Medulla oblongata (tissue), 1 donor: ENCODE measurements around the gene LNPK.
"Not testable (repeated sequence)": the region's sequence is repeated elsewhere in the genome, so short reads cannot be mapped to it uniquely, and the experiment has no call there.

Experiments
- DNase-seq: peaks from one replicate; pipeline ENCODE4 v3.0.0-alpha.2; 2015; ENCODE audit errors: extremely low spot score

The LNPK gene

DNA sequence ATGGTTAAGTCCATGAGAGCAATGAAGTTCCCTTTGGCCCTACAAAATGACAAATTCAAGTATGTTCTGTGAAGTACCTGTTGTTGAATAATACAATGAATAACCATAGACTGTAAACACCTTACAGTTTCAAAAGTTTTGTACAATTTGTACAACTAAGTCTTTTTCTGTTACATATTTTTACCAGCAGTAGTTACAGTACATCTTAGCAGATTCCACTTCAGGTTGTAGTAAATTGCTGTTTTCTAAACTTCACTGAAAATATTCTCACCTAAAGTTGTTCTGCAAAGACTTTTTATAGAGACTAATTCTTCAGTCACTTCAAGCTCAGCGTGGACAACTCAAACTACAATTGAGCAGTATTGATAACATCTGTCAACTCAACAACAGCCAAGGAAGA, 28.7 kb downstream of the LNPK start:
- no peak for DNase-seq

DNA sequence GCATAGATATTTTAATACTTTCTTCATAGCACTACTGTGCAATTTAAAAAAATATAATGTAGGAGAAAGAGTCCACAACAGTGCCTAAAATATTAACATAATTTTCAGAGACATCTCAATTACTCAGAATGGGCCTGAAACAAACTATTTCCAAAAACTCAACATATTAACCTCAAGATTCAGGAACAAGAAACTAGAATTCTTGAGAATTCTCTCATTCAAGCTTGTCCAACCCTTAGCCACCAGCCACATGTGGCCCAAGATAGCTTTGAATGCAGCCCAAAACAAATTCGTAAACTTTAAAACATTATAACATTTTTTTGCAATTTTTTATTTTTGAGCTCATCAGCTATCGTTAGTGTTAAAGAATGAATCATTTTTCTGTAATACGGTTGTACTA, 35.2 kb downstream of the LNPK start:
- DNase-seq, result no peak

DNA sequence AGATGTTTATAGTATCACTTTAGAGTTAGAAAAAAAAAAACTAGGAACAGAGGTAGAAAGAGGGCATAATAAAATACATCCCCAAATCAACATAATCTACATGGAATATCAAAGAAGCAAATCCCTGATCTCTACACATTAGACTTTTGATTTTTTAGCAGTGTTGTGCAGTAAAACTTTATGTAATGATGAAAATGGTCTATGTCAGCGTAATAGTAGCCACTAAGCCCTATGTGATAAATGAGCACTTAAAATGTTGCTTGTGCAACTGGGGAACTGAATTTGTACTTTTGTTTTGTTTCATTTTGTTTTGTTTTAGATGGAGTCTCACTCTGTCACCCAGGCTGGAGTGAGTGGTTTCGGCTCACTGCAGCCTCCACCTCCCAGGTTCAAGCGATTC, 36.3 kb downstream of the LNPK start:
- no peak for DNase-seq

DNA sequence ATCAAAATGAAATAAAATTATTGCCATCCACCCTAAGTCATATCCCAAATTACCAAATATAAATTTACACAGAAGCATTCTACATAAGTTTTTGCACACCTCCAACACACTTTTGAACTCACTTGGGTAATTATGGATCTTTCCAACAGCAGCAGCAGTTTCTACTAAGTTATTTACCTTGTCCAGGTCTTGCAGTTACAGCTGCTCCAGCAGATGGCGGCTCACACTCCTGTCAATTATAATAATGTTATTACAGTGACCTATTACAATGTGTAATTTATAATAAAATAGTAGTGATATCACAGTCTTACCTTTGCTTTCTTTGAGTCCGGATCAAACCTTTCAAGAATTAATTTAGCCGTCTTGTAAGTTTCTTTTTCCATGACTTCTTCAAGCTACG, 37.9 kb downstream of the LNPK start:
- DNase-seq, result no peak

GRCh38 chr2:175963171-175963570, 38.9 kb downstream of the LNPK start:
- DNase-seq, result not testable (repeated sequence)

GRCh38 chr2:175957845-175958244, 44.2 kb downstream of the LNPK start:
- DNase-seq, result no peak

- DNase-seq, result no peak
Measured at GRCh38 chr2:175955136-175955535, 46.9 kb downstream of the LNPK start.

DNA sequence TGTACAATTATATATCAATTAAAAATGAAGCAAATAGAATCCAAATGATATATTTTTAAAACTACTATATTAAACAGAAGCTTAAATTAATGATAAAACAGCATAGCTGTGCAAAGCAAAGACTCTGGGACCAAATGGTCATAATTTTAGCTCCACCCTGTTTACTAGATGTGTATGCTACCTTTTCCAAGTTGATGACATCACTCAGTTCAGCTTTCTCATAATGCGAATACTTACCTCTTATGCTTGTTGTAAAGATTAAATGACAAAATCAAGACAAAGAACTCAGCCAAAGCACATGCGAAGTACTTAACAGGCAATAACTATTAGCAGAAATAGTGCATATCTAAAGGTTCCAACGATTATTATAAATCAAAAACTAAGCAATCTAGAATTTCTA, 51.6 kb downstream of the LNPK start:
- no peak for DNase-seq

DNA sequence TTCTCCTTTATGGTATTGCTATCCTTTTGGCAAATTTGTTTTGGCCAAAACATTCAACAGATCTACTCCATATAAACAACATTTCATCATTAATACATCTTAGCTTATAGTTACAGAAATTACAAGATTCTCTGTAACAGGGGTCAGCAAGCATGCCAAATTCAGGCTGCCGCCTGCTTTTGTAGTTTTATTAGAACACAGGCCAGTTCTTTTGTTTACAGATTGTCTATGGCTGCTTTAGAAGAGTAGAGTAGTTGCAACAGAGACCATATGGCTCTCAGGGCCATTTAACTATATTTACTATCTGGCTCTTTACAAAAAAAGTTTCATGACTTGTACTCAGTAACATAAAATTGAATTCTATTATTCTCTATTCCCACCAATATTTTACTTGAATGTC, 53.9 kb downstream of the LNPK start:
- no peak for DNase-seq

DNA sequence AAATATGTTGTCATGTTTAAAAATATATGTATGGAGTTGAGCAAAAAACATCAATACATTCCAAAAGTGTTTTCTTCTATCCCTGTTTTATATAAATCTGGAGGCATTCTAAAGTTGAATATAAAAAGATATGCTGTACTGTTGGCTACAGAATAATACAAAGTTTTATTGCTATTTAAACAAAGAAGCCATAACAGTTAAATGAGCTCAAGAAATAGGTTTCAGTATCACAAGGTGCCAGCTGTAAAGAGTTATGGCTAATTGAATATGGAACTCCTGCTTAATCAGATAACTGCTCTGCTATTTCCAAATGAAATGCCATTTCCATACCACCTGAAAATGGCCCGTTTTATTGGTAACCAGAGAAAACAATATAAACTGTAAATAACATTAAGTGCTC, 55.0 kb downstream of the LNPK start:
- no peak for DNase-seq

- no peak for DNase-seq
Measured at GRCh38 chr2:175941699-175942098, 60.4 kb downstream of the LNPK start.

DNA sequence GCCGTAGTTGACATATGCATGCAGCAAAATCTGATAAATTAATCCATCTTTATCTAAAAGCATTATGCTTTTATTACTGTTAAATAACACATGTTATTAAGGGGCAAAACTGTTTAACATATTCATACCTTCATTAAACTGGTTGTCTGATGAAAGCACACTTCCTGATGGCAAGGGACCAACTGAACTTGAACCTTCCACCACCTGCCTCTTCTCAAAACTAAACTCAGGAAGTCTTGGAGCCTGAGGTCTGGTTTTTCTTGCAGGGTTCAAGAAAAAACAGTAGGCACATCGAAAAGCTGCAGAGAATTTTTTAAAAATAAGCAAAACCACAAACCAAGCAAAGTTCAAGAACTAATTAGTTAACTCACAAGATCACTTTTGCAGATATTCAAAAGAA, 64.9 kb downstream of the LNPK start:
- no peak for DNase-seq

DNA sequence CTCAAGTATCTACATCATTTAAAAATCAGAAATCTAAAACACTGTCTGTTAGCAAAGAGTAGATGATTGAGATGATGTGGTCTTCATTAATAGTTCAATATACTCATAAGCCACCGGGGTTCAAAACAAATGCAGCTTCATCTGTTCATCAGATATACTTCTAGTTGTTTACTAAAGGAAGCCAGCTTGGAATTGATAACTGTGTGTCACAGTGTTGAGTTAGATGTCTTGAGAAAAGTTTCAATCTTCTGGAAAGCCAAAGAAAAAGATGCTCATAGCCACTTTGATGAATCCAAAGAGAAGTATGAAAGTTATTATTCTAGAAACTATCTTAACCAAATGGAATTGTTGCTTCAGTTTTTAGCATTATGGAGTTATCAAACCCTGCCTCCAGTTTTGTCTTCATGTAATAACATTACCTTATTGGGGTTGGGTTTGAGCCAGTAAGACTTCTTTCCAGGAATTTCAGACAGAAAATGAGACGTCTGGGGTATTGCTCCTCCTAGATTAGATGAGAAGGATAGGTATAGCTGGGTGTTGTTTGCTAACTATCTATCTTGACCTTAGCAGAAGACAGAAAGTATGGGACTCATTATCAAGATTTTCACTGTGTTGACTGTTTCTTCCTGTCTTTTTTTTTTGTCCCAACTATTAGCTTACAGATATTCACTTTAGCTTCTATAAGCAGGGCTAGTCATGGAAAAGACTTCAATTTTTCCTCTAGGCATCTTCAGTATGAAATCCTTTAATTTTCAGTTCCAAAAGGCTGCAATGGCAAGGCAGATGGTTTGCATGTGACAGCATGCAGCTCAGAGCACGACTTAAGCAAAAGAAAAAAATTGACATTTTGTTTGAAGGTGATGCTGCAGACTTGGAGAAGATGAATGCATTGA, 66.5 kb downstream of the LNPK start:
- no peak for DNase-seq

- no peak for DNase-seq
Measured at GRCh38 chr2:175932675-175933074, 69.4 kb downstream of the LNPK start.

- DNase-seq, result no peak
Measured at GRCh38 chr2:175931805-175932204, 70.3 kb downstream of the LNPK start.

DNA sequence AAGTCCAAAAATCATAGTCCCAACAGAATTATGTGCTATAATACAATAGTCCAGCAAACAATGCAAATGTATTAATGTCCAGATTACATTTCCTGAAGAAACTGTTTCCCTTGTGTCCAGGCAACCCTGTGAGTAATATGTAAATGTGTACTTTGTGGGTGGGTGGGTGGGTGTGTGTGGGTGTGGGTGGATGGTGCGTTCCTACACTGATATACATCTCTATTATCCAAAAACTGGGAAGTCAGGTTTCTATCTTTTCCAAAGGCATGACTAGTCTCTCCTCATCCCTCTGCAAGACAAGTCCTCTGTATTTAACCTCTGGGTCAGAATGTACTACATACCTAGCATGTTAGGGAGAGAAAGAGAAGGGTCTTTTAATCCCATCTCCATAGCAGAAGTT, 71.6 kb downstream of the LNPK start:
- DNase-seq, result no peak

GRCh38 chr2:175929850-175930249, 72.2 kb downstream of the LNPK start:
- peak; percentile 11 for DNase-seq

DNA sequence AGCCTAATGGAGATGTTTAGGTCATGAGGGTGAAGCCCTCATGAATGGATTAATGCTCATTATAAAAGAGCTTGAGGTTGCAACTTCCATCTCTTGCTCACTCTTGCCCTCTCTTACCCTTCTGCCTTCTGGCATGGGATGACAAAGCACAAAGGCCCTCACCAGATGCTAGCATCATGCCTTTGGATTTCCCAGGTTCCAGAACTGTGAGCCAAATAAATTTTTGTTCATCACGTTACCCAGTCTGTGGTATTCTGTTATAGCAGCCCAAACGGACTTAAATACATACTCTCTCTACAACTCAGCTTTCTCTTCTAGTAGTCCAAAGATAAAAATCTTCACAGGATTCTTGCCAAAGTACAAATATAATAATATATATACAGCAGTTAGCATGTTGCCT, 75.8 kb downstream of the LNPK start:
- DNase-seq, result no peak

DNA sequence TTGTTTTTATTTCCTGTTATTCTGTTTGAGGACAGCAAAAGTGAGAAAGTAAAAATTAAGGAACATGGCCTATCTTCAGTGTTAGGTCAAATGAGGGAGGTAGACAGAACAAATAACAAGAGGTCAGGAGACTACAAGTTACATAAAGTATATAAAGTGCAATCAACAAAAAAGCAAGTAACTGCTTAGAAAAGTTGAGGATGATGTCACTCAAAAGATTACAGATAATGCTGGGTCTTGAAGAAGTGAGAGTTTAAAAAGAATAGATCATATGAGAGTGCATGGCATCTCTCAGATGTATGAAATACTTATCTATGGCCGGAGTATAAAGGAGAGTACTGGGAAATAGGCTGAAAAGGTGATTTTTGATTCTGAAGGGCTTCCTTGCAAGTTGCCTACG, 79.9 kb downstream of the LNPK start:
- DNase-seq, result no peak

DNA sequence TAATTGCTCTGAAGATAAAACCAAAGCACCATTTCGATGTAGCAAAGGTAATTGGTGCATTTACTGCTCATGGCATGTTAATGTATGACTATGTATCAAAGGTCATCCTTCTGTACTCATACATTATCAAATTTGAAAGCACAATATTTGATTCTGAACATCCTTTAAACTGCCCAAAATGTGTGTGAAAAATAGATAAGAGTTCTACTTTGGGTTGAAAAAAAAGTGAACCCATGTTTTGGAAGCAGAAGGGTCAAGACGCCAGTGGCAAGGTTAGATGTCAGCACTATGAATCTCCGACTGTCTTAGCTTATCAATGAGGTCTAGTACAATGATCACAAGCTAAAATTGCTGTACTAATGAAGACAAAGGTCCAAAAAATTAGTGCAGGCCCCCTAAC, 83.1 kb downstream of the LNPK start:
- DNase-seq, result no peak

DNA sequence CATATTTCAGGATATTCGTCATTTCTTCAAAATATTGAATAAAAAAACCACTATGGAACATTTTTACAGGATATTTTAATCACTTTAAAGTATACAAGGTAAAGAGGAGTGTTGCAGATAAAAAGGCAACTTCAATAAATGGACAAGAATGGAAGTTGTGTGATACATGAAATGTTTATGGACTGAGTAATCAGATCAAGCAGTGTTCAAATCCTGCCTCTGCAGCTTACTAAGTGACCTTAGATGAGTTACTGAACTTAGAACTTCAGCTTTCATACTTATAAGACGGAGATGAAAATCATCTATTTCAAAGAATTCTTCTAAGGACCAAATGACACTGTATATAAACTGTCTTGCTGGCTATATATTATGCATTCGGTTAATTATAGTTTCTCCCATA, 87.2 kb downstream of the LNPK start:
- DNase-seq, result no peak

- not testable (repeated sequence) for DNase-seq
Measured at GRCh38 chr2:175913849-175914743, 88.0 kb downstream of the LNPK start.

DNA sequence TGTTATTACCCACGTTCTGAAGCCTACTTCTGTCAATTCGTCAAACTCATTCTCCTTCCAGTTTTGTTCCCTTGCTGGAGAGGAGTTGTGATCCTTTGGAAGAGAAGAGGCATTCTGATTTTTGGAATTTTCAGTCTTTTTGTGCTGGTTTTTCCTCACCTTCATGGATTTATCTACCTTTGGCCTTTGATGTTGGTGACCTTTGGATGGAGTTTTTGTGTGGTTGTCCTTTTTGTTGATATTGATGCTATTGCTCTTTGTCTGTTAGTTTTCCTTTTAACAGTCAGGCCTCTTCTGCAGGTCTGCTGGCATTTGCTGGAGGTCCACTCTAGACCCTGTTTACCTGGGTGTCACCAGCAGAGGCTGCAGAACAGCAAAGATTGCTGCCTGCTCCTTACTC, 88.8 kb downstream of the LNPK start:
- DNase-seq, result not testable (repeated sequence)
